SK-N-DZ (cell line): Measurements from ENCODE around the gene PTPN7.
"Not testable (repeated sequence)": the region's sequence is repeated elsewhere in the genome, so short reads cannot be mapped to it uniquely, and the experiment has no call there.

Experiments
- DNase-seq: peaks from one replicate; pipeline ENCODE4 v3.0.0-alpha.2; 2015; ENCODE audit warnings: low spot score

The PTPN7 gene

GRCh38 chr1:202152399-202152798 is 8.0 kb downstream of the PTPN7 start:
- DNase-seq, result no peak

DNA sequence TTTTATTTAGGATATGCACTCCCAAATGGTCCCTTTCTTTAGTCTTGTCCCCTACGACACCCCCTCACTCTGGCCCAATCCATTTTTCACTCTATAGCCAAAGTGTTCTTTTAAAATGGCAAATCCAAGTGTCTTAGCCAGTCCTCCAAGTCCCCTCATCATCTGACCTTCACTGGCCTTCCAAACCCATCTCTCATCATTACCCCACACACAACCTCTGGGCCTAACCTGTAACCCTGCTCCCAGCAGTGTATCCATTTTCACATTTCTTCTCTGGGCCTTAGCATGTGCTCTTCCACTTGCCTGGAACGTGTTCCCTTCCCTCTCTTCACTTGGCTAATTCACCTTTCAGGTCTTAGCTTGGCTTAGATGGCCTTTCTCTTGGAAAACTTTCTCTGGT is 9.4 kb downstream of the PTPN7 start:
- DNase-seq, result no peak

DNA sequence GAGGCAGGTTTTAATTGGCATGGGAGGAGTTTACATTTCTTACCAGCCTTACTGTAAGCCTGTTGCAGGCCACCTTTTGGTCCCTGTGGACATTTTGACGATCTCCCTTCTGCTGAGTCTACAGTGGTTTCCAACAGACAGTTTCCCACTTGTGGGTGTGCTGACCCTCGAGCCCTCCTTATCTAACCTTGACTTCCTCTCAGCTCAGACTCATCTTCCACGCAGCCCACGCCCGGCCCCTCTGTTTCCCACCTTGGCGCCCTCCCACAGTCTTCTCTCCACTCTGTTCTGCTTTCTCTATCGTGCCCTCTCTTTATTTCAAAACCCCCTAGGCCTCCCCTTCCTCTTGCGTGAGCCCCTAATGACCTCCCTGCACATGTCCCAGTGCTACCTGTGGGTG is 9.8 kb downstream of the PTPN7 start:
- DNase-seq, result no peak

- DNase-seq, result no peak
These were observed 10.2 kb downstream of the PTPN7 start for GRCh38 chr1:202150187-202150586.

DNA sequence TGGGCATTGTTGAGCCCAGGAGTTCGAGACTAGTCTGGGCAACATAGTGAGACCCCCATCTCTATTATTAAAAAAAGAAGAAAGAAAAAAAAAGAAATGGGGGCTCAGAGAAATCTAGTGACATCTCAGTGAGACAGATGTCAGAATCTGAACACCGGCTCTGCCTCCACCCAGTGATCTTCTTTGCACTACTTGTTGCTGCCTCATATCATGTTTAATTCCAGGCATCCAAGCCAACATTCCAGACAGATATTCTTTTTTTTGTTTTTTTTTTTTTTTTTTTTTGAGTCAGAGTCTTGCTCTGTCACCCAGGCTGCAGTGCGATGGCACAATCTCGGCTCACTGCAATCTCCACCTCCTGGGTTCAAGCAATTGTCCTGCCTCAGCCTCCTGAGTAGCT is 10.8 kb downstream of the PTPN7 start:
- DNase-seq, result no peak

GRCh38 chr1:202148391-202148790 is 12.0 kb downstream of the PTPN7 start:
- no peak for DNase-seq

- no peak for DNase-seq
These were observed 13.4 kb downstream of the PTPN7 start for GRCh38 chr1:202146993-202147392.

GRCh38 chr1:202146279-202146678 is 14.1 kb downstream of the PTPN7 start:
- DNase-seq, result no peak

DNA sequence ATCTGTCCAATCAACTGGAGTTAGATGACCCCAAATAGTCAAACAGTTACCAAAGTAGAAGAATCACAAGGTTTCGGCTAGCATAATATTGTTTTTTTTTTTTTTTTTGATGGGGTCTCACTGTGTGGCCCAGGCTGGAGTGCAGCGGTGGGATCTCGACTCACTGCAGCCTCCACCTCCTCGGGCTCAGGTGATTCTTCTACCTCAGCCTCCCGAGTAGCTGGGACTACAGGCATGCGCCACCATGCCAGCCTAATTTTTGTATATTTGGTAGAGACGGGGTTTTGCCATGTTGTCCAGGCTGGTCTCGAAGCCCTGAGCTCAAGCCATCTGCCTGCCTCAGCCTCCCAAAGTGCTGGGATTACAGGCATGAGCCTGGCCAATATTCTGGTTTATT is 14.7 kb downstream of the PTPN7 start:
- not testable (repeated sequence) for DNase-seq

GRCh38 chr1:202145068-202145743 is 15.2 kb downstream of the PTPN7 start:
- no peak for DNase-seq

- no peak for DNase-seq
These were observed 15.9 kb downstream of the PTPN7 start, which contains the start of gene ARL8A for GRCh38 chr1:202144402-202145067. Gene ARL8A (minus strand): TSS chr1:202144737. CDS start chr1:202144572, 165 bp downstream.

DNA sequence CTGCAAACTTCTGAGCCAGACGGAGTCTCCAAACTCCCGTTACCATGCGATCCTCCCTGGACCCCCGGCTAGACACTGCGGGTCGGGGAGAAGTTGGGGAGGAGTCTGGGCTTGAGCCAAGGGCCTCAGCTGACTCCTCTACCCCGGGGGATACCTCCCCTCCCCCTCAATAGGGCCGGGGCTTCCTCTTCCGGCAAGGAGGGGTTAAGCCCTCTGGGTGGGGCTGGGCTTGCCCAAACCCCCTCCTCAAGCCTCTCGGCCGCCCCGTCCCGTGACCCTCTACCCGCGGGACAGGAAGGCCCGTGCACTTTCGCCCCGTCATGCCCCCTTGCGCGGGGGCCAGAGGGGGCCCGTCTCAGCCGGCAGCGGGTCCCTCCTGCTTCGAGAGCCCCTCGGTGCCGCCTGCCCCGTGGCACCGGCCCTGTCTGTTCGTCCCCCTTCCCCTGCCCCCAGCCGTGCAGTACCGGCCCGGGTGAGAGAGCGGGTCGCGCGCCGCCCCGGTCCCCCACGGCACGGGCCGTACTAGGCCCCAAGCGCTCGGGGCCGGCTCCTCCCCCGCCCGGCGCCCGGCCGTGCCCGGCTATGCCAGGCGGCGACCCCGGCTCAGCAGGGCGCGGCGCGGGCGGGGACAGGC is 16.5 kb downstream of the PTPN7 start:
- DNase-seq, result no peak

DNA sequence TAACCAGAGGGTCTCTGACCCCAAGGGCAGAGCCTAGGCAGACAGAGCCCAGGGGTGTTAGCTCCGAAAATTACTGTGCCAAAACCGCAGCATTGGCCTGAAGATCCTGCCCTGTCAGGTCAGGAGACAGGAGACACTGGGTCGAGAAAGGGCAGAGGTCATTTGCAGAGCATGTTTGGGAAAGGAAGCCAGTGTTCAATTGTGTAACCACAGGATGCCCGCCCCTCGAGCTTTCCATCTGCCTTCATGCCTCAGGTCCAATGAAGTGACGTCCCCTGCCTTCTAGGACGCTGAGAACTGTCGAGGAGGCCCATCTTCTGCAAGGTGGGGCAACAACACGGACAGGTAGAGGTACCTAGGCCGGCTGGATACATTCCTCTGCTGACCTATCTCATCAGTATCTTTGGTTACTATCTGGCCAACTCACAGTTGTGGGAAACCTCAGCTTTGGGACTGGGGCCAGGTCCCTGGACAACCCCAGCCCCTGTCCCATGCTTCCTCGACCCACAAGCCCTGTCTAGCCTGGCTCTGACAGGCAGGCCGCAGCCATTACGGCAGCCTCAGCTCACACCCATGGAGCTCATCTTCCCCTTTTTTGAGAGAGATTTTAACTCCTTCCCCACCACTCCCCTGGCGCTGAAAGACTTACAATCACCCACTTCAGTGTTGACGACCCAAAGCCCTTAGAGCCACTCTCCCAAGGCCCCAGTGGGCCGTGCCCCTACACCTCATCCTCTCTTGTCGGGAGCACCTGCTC is 17.2 kb downstream of the PTPN7 start:
- no peak for DNase-seq

GRCh38 chr1:202141468-202141867 is 18.9 kb downstream of the PTPN7 start:
- DNase-seq, result not testable (repeated sequence)

DNA sequence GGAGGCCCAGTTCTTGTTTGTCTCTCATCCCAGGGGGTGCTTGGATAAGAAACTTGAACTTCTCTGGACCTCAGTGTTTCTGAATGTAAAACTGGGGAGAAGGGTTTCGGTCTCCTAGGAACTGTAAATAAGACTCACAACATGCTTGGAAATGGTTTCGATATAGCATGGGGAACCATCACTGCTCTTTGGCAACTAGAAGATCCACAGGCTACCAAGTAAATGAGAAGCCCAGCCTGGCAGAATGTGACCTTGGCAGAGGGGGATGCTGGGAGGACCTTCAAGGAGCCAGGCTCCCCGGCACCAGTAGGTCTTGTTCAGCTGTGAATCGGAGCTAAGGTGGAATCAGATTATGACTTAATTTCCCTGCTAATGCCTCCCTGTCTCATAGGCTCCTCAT is 19.6 kb downstream of the PTPN7 start:
- no peak for DNase-seq

DNA sequence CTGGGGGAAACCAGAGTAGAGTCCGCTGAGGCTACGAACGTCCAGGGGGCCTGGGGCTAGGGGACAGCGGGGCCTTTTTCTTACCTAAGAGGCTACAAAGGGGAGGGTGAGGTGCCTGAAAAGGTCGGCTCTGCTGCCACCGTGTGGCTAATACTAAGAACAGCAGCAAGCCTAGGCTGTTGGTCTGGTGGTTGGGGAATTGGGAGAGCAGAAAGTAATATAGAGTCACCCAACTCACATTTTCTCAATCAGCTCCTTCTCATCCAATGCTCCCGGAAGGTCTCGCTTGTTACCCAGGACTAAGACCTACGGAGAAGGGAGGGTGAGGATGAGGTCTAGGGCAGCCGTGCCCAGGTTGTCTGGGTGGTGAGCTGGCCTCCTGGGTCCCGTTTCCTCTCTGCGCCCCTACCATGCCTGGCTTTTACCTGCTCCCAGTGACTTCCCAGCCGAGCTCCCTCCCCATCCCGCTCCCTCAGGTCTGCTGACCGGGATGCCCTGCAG is 25.1 kb downstream of the PTPN7 start:
- peak; percentile 62 for DNase-seq

GRCh38 chr1:202134645-202135172 is 25.7 kb downstream of the PTPN7 start:
- no peak for DNase-seq

- DNase-seq, result no peak
These were observed 26.4 kb downstream of the PTPN7 start for GRCh38 chr1:202133989-202134388.

GRCh38 chr1:202133496-202133895 is 26.9 kb downstream of the PTPN7 start:
- DNase-seq, result no peak

GRCh38 chr1:202133001-202133400 is 27.4 kb downstream of the PTPN7 start:
- no peak for DNase-seq

- DNase-seq, result no peak
These were observed 28.2 kb downstream of the PTPN7 start for GRCh38 chr1:202131956-202132821.
